ENCODE data around the gene CHMP4A. TPM values are rescaled to one million over a fixed set of nuclear protein-coding genes. Genes with fewer than 3 reads are reported as not detected.

Gene CHMP4A
- total and polyA plus RNA-seq, 2 of the 13 experiments (the other 11 are each of a cell fraction or from before 2014, with no cell fraction given), result 83.6 to 113 TPM

DNA sequence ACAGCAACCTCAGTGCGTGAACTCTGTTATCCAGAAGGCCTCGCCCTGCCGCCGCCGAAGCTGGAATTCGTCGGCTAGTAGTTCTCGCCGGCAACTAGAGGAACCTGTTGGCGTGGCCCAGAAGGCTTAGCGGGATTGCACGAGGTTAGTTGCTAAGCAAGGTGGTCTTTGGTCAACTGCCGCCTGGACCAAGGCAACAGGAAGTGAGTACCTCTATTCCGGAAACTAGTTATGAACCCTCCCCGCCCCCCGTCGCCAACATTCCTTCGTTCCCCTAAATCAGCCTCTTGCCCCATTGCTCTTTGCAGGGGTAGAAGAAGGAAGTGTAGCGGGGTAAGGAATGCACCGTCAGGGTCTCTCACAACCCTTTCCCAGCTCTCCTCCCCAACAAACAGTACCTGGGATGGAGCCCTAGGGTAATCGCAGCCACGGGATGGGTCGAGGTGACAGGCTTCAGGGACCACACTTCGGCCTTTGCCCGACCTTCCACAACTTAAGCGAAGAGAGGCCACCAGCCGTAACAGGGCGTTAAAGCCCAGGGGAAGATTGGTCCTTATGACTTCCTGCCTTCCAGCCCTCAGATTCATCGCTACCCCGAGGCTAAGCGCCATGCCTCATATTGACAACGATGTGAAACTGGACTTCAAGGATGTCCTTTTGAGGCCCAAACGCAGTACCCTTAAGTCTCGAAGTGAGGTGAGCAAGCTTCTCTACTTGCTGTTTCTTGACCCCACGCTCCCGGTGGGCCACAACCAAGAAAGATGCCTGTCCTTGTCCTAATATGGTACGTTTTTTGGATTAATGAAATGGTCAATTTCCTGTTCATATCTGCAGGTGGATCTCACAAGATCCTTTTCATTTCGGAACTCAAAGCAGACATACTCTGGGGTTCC is 19.6 kb upstream of the CHMP4A start, which contains the start of gene GMPR2 (continued):
- TF ChIP-seq, protein P1, sequence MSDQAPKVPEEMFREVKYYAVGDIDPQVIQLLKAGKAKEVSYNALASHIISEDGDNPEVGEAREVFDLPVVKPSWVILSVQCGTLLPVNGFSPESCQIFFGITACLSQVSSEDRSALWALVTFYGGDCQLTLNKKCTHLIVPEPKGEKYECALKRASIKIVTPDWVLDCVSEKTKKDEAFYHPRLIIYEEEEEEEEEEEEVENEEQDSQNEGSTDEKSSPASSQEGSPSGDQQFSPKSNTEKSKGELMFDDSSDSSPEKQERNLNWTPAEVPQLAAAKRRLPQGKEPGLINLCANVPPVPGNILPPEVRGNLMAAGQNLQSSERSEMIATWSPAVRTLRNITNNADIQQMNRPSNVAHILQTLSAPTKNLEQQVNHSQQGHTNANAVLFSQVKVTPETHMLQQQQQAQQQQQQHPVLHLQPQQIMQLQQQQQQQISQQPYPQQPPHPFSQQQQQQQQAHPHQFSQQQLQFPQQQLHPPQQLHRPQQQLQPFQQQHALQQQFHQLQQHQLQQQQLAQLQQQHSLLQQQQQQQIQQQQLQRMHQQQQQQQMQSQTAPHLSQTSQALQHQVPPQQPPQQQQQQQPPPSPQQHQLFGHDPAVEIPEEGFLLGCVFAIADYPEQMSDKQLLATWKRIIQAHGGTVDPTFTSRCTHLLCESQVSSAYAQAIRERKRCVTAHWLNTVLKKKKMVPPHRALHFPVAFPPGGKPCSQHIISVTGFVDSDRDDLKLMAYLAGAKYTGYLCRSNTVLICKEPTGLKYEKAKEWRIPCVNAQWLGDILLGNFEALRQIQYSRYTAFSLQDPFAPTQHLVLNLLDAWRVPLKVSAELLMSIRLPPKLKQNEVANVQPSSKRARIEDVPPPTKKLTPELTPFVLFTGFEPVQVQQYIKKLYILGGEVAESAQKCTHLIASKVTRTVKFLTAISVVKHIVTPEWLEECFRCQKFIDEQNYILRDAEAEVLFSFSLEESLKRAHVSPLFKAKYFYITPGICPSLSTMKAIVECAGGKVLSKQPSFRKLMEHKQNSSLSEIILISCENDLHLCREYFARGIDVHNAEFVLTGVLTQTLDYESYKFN (CRISPR knock-in tag; conservative IDR thresholded peaks at IDR 0.05), result peak; percentile 77
- TF ChIP-seq ZFP37 (CRISPR knock-in tag; IDR thresholded peaks at IDR 0.05; ENCODE audit: borderline replicate concordance), result no peak
- no peak for TF ChIP-seq ZNF83 (CRISPR knock-in tag; IDR thresholded peaks at IDR 0.05; ENCODE audit: borderline replicate concordance)
- TF ChIP-seq, protein P2, sequence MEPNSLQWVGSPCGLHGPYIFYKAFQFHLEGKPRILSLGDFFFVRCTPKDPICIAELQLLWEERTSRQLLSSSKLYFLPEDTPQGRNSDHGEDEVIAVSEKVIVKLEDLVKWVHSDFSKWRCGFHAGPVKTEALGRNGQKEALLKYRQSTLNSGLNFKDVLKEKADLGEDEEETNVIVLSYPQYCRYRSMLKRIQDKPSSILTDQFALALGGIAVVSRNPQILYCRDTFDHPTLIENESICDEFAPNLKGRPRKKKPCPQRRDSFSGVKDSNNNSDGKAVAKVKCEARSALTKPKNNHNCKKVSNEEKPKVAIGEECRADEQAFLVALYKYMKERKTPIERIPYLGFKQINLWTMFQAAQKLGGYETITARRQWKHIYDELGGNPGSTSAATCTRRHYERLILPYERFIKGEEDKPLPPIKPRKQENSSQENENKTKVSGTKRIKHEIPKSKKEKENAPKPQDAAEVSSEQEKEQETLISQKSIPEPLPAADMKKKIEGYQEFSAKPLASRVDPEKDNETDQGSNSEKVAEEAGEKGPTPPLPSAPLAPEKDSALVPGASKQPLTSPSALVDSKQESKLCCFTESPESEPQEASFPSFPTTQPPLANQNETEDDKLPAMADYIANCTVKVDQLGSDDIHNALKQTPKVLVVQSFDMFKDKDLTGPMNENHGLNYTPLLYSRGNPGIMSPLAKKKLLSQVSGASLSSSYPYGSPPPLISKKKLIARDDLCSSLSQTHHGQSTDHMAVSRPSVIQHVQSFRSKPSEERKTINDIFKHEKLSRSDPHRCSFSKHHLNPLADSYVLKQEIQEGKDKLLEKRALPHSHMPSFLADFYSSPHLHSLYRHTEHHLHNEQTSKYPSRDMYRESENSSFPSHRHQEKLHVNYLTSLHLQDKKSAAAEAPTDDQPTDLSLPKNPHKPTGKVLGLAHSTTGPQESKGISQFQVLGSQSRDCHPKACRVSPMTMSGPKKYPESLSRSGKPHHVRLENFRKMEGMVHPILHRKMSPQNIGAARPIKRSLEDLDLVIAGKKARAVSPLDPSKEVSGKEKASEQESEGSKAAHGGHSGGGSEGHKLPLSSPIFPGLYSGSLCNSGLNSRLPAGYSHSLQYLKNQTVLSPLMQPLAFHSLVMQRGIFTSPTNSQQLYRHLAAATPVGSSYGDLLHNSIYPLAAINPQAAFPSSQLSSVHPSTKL (CRISPR knock-in tag; IDR thresholded peaks at IDR 0.05), result peak; percentile 9; the same call in 1 of the 2 replicates
- TF ChIP-seq, protein P3, sequence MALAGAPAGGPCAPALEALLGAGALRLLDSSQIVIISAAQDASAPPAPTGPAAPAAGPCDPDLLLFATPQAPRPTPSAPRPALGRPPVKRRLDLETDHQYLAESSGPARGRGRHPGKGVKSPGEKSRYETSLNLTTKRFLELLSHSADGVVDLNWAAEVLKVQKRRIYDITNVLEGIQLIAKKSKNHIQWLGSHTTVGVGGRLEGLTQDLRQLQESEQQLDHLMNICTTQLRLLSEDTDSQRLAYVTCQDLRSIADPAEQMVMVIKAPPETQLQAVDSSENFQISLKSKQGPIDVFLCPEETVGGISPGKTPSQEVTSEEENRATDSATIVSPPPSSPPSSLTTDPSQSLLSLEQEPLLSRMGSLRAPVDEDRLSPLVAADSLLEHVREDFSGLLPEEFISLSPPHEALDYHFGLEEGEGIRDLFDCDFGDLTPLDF (CRISPR knock-in tag; IDR thresholded peaks at IDR 0.05), result peak; percentile 89
- TF ChIP-seq POLR2A (IDR thresholded peaks at IDR 0.05; ENCODE audit: insufficient read depth in 1 of 2, low read depth in 2 of 2, low read length in 2 of 2), result no peak; a peak in 2 of 4 replicates
- peak; percentile 93; the same call in 1 of the 2 replicates for TF ChIP-seq ZNF180 (CRISPR knock-in tag; IDR thresholded peaks at IDR 0.05; ENCODE audit: borderline replicate concordance, low read depth)
- TF ChIP-seq ZNF678 (CRISPR knock-in tag; IDR thresholded peaks at IDR 0.05), result no peak
- peak; percentile 22; the same call in 1 of the 2 replicates for TF ChIP-seq STAT5B (CRISPR knock-in tag; IDR thresholded peaks at IDR 0.05)
- TF ChIP-seq ZNF75D (CRISPR knock-in tag; IDR thresholded peaks at IDR 0.05; ENCODE audit: borderline replicate concordance), result peak; percentile 88; the same call in 1 of the 2 replicates
- TF ChIP-seq HOXD1 (CRISPR knock-in tag; IDR thresholded peaks at IDR 0.05), result peak; percentile 31; the same call in 1 of the 2 replicates
- 0 out of 2 replicates have a peak, but pooled peaks have one; percentile 50 for TF ChIP-seq NR1H2 (CRISPR knock-in tag; IDR thresholded peaks at IDR 0.05; ENCODE audit: borderline replicate concordance, low read depth)
- TF ChIP-seq ZEB1 (IDR thresholded peaks at IDR 0.05; ENCODE audit: insufficient replicate concordance, low read depth), result no peak
- TF ChIP-seq, protein P4, sequence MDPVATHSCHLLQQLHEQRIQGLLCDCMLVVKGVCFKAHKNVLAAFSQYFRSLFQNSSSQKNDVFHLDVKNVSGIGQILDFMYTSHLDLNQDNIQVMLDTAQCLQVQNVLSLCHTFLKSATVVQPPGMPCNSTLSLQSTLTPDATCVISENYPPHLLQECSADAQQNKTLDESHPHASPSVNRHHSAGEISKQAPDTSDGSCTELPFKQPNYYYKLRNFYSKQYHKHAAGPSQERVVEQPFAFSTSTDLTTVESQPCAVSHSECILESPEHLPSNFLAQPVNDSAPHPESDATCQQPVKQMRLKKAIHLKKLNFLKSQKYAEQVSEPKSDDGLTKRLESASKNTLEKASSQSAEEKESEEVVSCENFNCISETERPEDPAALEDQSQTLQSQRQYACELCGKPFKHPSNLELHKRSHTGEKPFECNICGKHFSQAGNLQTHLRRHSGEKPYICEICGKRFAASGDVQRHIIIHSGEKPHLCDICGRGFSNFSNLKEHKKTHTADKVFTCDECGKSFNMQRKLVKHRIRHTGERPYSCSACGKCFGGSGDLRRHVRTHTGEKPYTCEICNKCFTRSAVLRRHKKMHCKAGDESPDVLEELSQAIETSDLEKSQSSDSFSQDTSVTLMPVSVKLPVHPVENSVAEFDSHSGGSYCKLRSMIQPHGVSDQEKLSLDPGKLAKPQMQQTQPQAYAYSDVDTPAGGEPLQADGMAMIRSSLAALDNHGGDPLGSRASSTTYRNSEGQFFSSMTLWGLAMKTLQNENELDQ (CRISPR knock-in tag; IDR thresholded peaks at IDR 0.05; ENCODE audit: borderline replicate concordance), result peak; percentile 83
- no peak for TF ChIP-seq NCOR1 (IDR thresholded peaks at IDR 0.05; ENCODE audit: borderline replicate concordance, low read length)
- TF ChIP-seq SIN3A (IDR thresholded peaks at IDR 0.05; ENCODE audit: borderline replicate concordance, low read depth, low read length), result no peak

Measured in HepG2 (cell line).